Adrenal gland (tissue), 12 donors: Measurements from ENCODE around the gene ZMYND8. TPM values are rescaled to one million over a fixed set of nuclear protein-coding genes. Genes with fewer than 3 reads are reported as not detected.

Source experiments
- DNase-seq, 7 donors: peaks; one replicate each; pipeline ENCODE4 v3.0.0-alpha.2; 2019 to 2020
- H3K27ac ChIP-seq, 5 donors: fragments of 200-600 bp; sonication (generic) in 4 of 5; 1 replicate in 3 of 5; 2 replicates in 2 of 5; pipeline versions ENCODE4 v1.5.1 to v1.8.0; 2016 to 2020; ENCODE audit warnings: mild to moderate bottlenecking in 1 of 5
- H3K27me3 ChIP-seq: fragments of 200-600 bp; 2 replicates; pipeline ENCODE4 v1.8.0; 2021
- H3K36me3 ChIP-seq, 2 donors: fragments of 200-600 bp; replicated peaks in 1 of 2; 1 replicate in 1 of 2; 2 replicates in 1 of 2; pipeline versions ENCODE4 v1.5.1 to v1.8.0; 2018 to 2022
- H3K4me1 ChIP-seq, 2 donors: fragments of 200-600 bp; replicated peaks in 1 of 2; 1 replicate in 1 of 2; 2 replicates in 1 of 2; pipeline versions ENCODE4 v1.5.1 to v1.8.0; 2018 to 2021
- H3K4me3 ChIP-seq, 4 donors: fragments of 200-600 bp; sonication (generic) in 3 of 4; one replicate each; pipeline ENCODE4 v1.5.1; 2016 to 2018
- H3K9me3 ChIP-seq, 3 donors: fragments of 200-600 bp; sonication (generic) in 1 of 3; replicated peaks in 1 of 3; 1 replicate in 2 of 3; 2 replicates in 1 of 3; pipeline versions ENCODE4 v1.5.1 to v1.8.0; 2016 to 2021
- POLR2A ChIP-seq, 2 donors: fragments of 450-650 bp; IDR thresholded peaks; one replicate each; pipeline ENCODE4 v1.6.1; 2017; ENCODE audit warnings: antibody characterized with exemption in 2 of 2, mild to moderate bottlenecking in 2 of 2, moderate library complexity in 1 of 2
- WGBS, 4 donors: extraction: QIAGEN DNeasy Blood & Tissue Kit in 2 of 4; methylation state at CpG; one replicate each; pipeline versions ENCODE4 v1.1.5 to v1.1.7; 2013 to 2017; 5-methylcytosine and 5-hydroxymethylcytosine counted together
- intact Hi-C, 2 donors: fragments of 100-400 bp; cut with DNase I; formaldehyde crosslinking; loops; one replicate each; pipeline versions ENCODE4 v1.14.1 to v1.15.0; 2022 to 2023
- polyA plus RNA-seq, 3 donors: library from polyadenylated mRNA; stranded (reverse); fragments of 200-250 nt in 2 of 3; fragments of 350-450 nt in 1 of 3; fragmentation: Illumina TruSeq in 1 of 3; extraction: RNeasy Lipid Tissue Mini Kit (QIAGEN cat#74804) in 1 of 3; gene quantifications; one replicate each; pipeline ENCODE4 v1.2.3, GENCODE V29; 2013 to 2014
- total RNA-seq, 9 donors: library from RNA; depleted of rRNA in 4 of 9; stranded (reverse); fragments of >200 nt in 4 of 9; fragments of 120-200 nt in 1 of 9; fragmentation: NEBNext Ultra II Directional in 1 of 9; extraction: Animal tissue kit (Norgen Biotek cat#: 25700) in 1 of 9; gene quantifications; one replicate each; pipeline versions ENCODE4 v1.1.0 to v1.2.4, GENCODE V29; 2013 to 2023
- TF ChIP-seq, protein P1 (sequence below), 6 experiments: fragments of 450-650 bp in 4 of 6; fragments of 200-600 bp in 2 of 6; sonication (generic) in 1 of 6; IDR thresholded peaks; 1 replicate in 5 of 6; 2 replicates in 1 of 6; pipeline versions ENCODE4 v1.5.1 to v1.8.0; 2016 to 2021; ENCODE audit warnings: antibody characterized with exemption in 6 of 6, mild to moderate bottlenecking in 2 of 6, moderate library complexity in 1 of 6
- donor health status: healthy with polysubstance abuse.
- donor health status: Bipolar disorder and iron deficiency.
- donor health status: DM: yes; HTN: yes; CAD: no.
- donor health status: DM: no; HTN: no; CAD: no.
- donor health status: DM: no; HTN: no; CAD: no.
- donor health status: DM: yes; HTN: yes; CAD: no.

ZMYND8 gene
- total and polyA plus RNA-seq, 12 donors = 37.0 to 116 (median 67.2) TPM

GRCh38 chr20:47239719-47240067, 116.8 kb downstream of the ZMYND8 start:
- Histone ChIP-seq H3K9me3 (no peaks in the 10 kb centered on the region), H3K27ac (no peak overlapping the region), H3K4me3 (no peak overlapping the region), H3K36me3 (peaks cover 0 to 61% of the 10 kb centered on the region in 2 donors), H3K27me3 (no peaks in the 10 kb centered on the region), H3K4me1 (peaks cover 0 to 12% of the 10 kb centered on the region in 2 donors)
- no peak for DNase-seq
- intact Hi-C loops = no loop called here
- TF ChIP-seq POLR2A (IDR thresholded peaks at IDR 0.05) = no peak
- 90 to 94% (median 93%) methylated on average over 6 of the region's 6 CpGs for WGBS, 4 donors

DNA sequence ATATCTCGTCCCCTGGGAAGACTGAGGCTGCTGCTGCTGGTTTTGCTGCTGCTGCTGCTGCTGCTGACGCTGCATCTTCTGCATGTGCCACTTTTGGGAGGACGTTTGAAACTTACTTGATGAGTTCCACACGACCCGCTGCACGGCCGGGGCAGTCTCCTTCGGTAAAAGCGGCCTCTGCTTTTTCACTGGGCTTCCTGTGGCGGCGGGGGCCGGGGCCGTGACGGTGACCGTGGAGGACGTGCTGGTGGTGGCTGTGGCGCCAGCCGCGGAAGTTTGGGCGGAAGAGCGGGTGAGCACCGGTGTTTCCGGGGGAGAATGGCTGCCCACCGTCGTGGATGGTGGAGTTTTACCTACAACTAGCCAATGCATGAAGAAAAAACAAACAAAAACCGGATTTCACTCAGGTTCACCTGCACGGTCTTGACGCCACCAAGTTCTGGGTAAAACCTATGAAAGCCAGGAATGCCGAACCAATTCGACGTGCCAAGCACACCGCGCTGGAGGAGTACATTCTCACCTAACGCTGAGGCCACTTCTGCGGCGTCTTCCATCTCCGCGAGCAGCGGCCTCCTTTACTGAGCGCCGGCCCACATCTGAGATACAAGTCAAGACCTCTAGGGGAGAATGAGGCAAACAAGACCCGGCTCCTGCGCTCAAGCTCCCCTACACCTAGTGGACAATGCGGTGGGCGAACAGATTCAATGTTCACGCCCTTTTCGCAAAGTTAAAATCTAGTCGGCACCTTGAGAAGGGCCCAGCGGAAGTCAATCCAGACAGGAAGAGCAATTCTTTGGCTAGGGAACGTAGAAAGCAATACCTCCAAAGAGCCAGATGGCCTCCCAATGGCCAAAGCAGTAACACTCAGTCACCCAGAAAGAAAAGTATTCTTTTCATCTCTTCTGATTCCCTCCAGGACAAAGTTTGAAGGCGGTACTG, 117.5 kb downstream of the ZMYND8 start:
- WGBS, 4 donors = 95 to 96% (median 95%) methylated on average over 43 to 51 of the region's 51 CpGs
- H3K27ac ChIP-seq = no peak overlapping the region
- H3K4me3 ChIP-seq = no peak overlapping the region
- DNase-seq = no peak
- peaks cover 0 to 62% of the 10 kb centered on the region in 2 donors for H3K36me3 ChIP-seq
- no peaks in the 10 kb centered on the region for H3K9me3 ChIP-seq
- intact Hi-C loops = no loop called here
- TF ChIP-seq, protein P1, sequence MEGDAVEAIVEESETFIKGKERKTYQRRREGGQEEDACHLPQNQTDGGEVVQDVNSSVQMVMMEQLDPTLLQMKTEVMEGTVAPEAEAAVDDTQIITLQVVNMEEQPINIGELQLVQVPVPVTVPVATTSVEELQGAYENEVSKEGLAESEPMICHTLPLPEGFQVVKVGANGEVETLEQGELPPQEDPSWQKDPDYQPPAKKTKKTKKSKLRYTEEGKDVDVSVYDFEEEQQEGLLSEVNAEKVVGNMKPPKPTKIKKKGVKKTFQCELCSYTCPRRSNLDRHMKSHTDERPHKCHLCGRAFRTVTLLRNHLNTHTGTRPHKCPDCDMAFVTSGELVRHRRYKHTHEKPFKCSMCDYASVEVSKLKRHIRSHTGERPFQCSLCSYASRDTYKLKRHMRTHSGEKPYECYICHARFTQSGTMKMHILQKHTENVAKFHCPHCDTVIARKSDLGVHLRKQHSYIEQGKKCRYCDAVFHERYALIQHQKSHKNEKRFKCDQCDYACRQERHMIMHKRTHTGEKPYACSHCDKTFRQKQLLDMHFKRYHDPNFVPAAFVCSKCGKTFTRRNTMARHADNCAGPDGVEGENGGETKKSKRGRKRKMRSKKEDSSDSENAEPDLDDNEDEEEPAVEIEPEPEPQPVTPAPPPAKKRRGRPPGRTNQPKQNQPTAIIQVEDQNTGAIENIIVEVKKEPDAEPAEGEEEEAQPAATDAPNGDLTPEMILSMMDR (IDR thresholded peaks at IDR 0.05) = no peak
- no peak for TF ChIP-seq POLR2A (IDR thresholded peaks at IDR 0.05)
- H3K27me3 ChIP-seq = no peaks in the 10 kb centered on the region
- peaks cover 0 to 12% of the 10 kb centered on the region in 2 donors for H3K4me1 ChIP-seq

- 90 to 95% (median 95%) methylated on average over 4 of the region's 4 CpGs for WGBS, 4 donors
Observed at GRCh38 chr20:47237715-47238114, 118.8 kb downstream of the ZMYND8 start.

DNA sequence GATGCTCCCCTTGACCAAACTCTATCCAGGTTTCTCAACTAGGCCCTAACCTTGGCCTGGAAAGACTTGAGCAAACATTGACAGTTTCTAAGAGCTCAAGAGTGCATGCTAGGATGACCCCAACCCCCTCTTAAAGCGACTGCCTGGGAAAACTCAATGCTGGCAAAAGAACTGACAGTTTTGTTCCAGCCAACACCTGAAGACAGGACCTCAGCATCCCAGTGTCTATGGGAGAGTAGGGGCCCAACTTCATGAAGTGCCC, 119.9 kb downstream of the ZMYND8 start:
- H3K27me3 ChIP-seq = no peaks in the 10 kb centered on the region
- H3K27ac ChIP-seq = no peak overlapping the region
- DNase-seq = no peak
- peaks cover 0 to 76% of the 10 kb centered on the region in 2 donors for H3K36me3 ChIP-seq
- H3K9me3 ChIP-seq = no peaks in the 10 kb centered on the region
- TF ChIP-seq, protein P1 (IDR thresholded peaks at IDR 0.05) = no peak
- peaks cover 0 to 6% of the 10 kb centered on the region in 2 donors for H3K4me1 ChIP-seq
- WGBS, 4 donors = 96 to 100% (median 99%) methylated on average over 1 of the region's 1 CpG
- intact Hi-C loops = no loop called here
- no peak overlapping the region for H3K4me3 ChIP-seq

More at GRCh38 chr20:47237715-47238114, 118.8 kb downstream of the ZMYND8 start:
- no peak for TF ChIP-seq POLR2A (IDR thresholded peaks at IDR 0.05)
- TF ChIP-seq, protein P1 (IDR thresholded peaks at IDR 0.05) = no peak
- H3K4me1 ChIP-seq = peaks cover 0 to 7% of the 10 kb centered on the region in 2 donors
- H3K27ac ChIP-seq = no peak overlapping the region
- intact Hi-C loops = no loop called here
- H3K4me3 ChIP-seq = no peak overlapping the region
- DNase-seq = no peak
- H3K27me3 ChIP-seq = no peaks in the 10 kb centered on the region
- no peaks in the 10 kb centered on the region for H3K9me3 ChIP-seq
- peaks cover 0 to 69% of the 10 kb centered on the region in 2 donors for H3K36me3 ChIP-seq
